ENCODE data around the gene IFNGR2. TPM values are rescaled to one million over a fixed set of nuclear protein-coding genes. Genes with fewer than 3 reads are reported as not detected.

The IFNGR2 gene
- total and polyA plus RNA-seq, 2 of the 13 experiments (the other 11 are each of a cell fraction or from before 2014, with no cell fraction given), result 61.3 to 117 TPM

GRCh38 chr21:33421713-33422393 lies 18.6 kb downstream of the IFNGR2 start (continued):
- TF ChIP-seq FOSL2 (CRISPR knock-in tag; IDR thresholded peaks at IDR 0.05), result peak; percentile 54
- no peak for TF ChIP-seq MEIS1 (CRISPR knock-in tag; IDR thresholded peaks at IDR 0.05; ENCODE audit: borderline replicate concordance)
- TF ChIP-seq ZNF3 (CRISPR knock-in tag; IDR thresholded peaks at IDR 0.05), result peak; percentile 82; the same call in 1 of the 2 replicates
- no peak for TF ChIP-seq HOXA5 (CRISPR knock-in tag; IDR thresholded peaks at IDR 0.05)
- no peak for TF ChIP-seq BATF2 (CRISPR knock-in tag; IDR thresholded peaks at IDR 0.05)
- no peak for TF ChIP-seq YEATS2 (CRISPR knock-in tag; IDR thresholded peaks at IDR 0.05; ENCODE audit: borderline replicate concordance)
- no peak for TF ChIP-seq ZBTB2 (CRISPR knock-in tag; IDR thresholded peaks at IDR 0.05; ENCODE audit: low read depth)
- no peak for TF ChIP-seq FOXA1 (IDR thresholded peaks at IDR 0.05)
- peak; percentile 8; the same call in 1 of the 2 replicates for TF ChIP-seq FOXA1 (CRISPR knock-in tag; IDR thresholded peaks at IDR 0.05)
- no peak for TF ChIP-seq SOX13 (IDR thresholded peaks at IDR 0.05)
- TF ChIP-seq SOX13 (CRISPR knock-in tag; conservative IDR thresholded peaks at IDR 0.05 in 1 of 2, IDR thresholded peaks at IDR 0.05 in 1 of 2), result peak in 1 of 2 experiments; percentile 16; a peak in 1 of 4 replicates
- TF ChIP-seq USF2 (IDR thresholded peaks at IDR 0.05; ENCODE audit: low read depth, low read length), result no peak
- TF ChIP-seq USF2 (CRISPR knock-in tag; IDR thresholded peaks at IDR 0.05; ENCODE audit: borderline replicate concordance), result no peak
- TF ChIP-seq MTA1 (CRISPR knock-in tag; IDR thresholded peaks at IDR 0.05; ENCODE audit: borderline replicate concordance), result no peak
- TF ChIP-seq MXI1 (IDR thresholded peaks at IDR 0.05; ENCODE audit: borderline replicate concordance, low read depth, low read length), result no peak
- TF ChIP-seq CENPBD1 (CRISPR knock-in tag; IDR thresholded peaks at IDR 0.05; ENCODE audit: borderline replicate concordance, low read depth), result no peak
- TF ChIP-seq HOXD1 (CRISPR knock-in tag; IDR thresholded peaks at IDR 0.05), result no peak
- no peak for TF ChIP-seq MXD4 (CRISPR knock-in tag; IDR thresholded peaks at IDR 0.05)
- no peak for TF ChIP-seq MBD4 (IDR thresholded peaks at IDR 0.05; ENCODE audit: borderline replicate concordance, low read length)
- no peak for TF ChIP-seq ZHX1 (CRISPR knock-in tag; IDR thresholded peaks at IDR 0.05; ENCODE audit: low read depth)

Measured in HepG2 (cell line).